Measurements from ENCODE around the gene GASK1A. TPM values are rescaled to one million over a fixed set of nuclear protein-coding genes. Genes with fewer than 3 reads are reported as not detected.

GASK1A gene
- total and polyA plus RNA-seq, 2 of the 4 experiments (the other 2 are of a cell fraction), result 0.18 to 0.19 TPM

- no peak overlapping the region for H3K9ac ChIP-seq (ENCODE audit: low read depth, low read length)
- H3K56ac ChIP-seq (ENCODE audit: extremely low read depth, insufficient read depth, low read length), result no peak overlapping the region
- H2BK120ac ChIP-seq (ENCODE audit: low read depth, low read length), result no peak overlapping the region
- POLR2A ChIA-PET (ENCODE audit: unreplicated experiment), result no interaction called here
- H3K27me3 ChIP-seq (ENCODE audit: control insufficient read depth, insufficient read depth, low read length), result no peaks in the 10 kb centered on the region; the same call in 1 of the 2 replicates
- no peak overlapping the region for H2BK5ac ChIP-seq (ENCODE audit: low read depth, low read length, poor library complexity, severe bottlenecking)
- H4K8ac ChIP-seq (ENCODE audit: low read depth in 2 of 2, low read length in 2 of 2), result no peak overlapping the region
- peaks cover 2% of the 10 kb centered on the region; the same call in 1 of the 2 replicates for H3K9me3 ChIP-seq (ENCODE audit: control insufficient read depth, insufficient read depth, low read length)
- no TSS peak for BruUV-seq (replicated peaks)
- 86% methylated on average over 7 of the region's 12 CpGs; no CpG with 5 or more reads in 1 of the 2 experiments for WGBS, 2 experiments (ENCODE audit: extremely low coverage in 2 of 2, insufficient read length in 1 of 2)
- no peak overlapping the region for H3K23ac ChIP-seq (ENCODE audit: low read depth, low read length)
- H3K9me1 ChIP-seq (ENCODE audit: insufficient read depth, low read length), result no peaks in the 10 kb centered on the region
- no peak overlapping the region for H3K14ac ChIP-seq (replicated peaks; ENCODE audit: low read depth, low read length)
- H4K20me1 ChIP-seq (ENCODE audit: insufficient read depth, low read length), result no peaks in the 10 kb centered on the region
- no peak overlapping the region for H4K5ac ChIP-seq (ENCODE audit: low read depth, low read length)
- no peaks in the 10 kb centered on the region for H3K4me1 ChIP-seq (ENCODE audit: control insufficient read depth, insufficient read depth, low read length)
- DNase-seq, result no peak
- no peak overlapping the region for H3K4me3 ChIP-seq (ENCODE audit: insufficient read depth, low read depth, low read length)
- no peaks in the 10 kb centered on the region for H3K36me3 ChIP-seq (ENCODE audit: control insufficient read depth, insufficient read depth, low read length)
- no peak for ATAC-seq (ENCODE audit: low read depth)
- H4K91ac ChIP-seq (ENCODE audit: insufficient read depth, low read depth, low read length), result no peak overlapping the region
- in situ Hi-C loops (cut with MboI; ENCODE audit: low sequenced_read_pairs) (no loop called here), intact Hi-C loops (cut with micrococcal nuclease) (no loop called here), dilution Hi-C loops (cut with HindIII; ENCODE audit: low sequenced_read_pairs, unreplicated experiment) (no loop called here)
- CTCF ChIA-PET, result no interaction called here
- no peak for TF ChIP-seq ELK1 (IDR thresholded peaks at IDR 0.05; ENCODE audit: borderline replicate concordance, low read depth, low read length)
- TF ChIP-seq FOS (IDR thresholded peaks at IDR 0.05; ENCODE audit: low read depth, low read length), result no peak
- no peak for TF ChIP-seq CHD1 (IDR thresholded peaks at IDR 0.05; ENCODE audit: low read depth, low read length)
- no peak for TF ChIP-seq BHLHE40 (IDR thresholded peaks at IDR 0.05; ENCODE audit: low read depth, low read length)
- no peak for TF ChIP-seq NFE2L2 (IDR thresholded peaks at IDR 0.05; ENCODE audit: low read depth, low read length)
- H3K4ac ChIP-seq (ENCODE audit: low read depth, low read length), result no peak overlapping the region
- no peak overlapping the region for H2AK5ac ChIP-seq (ENCODE audit: low read depth, low read length)
- H2BK15ac ChIP-seq (ENCODE audit: low read depth, low read length), result no peak overlapping the region
- H2BK20ac ChIP-seq (ENCODE audit: low read depth, low read length), result no peak overlapping the region
- H3K27ac ChIP-seq (ENCODE audit: insufficient read depth, low read length), result no peak overlapping the region
- H2AFZ ChIP-seq (replicated peaks; ENCODE audit: low read length, poor library complexity), result no peak overlapping the region
- no peaks in the 10 kb centered on the region for H3K79me1 ChIP-seq (ENCODE audit: low read depth in 1 of 2, low read length in 2 of 2)
- H3K18ac ChIP-seq (ENCODE audit: low read depth, low read length), result no peak overlapping the region
- no peak overlapping the region for H3K4me2 ChIP-seq (ENCODE audit: low read depth, low read length)
- H2AK9ac ChIP-seq (replicated peaks; ENCODE audit: low read depth, low read length, poor library complexity), result no peak overlapping the region
Measured at GRCh38 chr3:43053291-43053690, 74.2 kb downstream of the GASK1A start.

Measured in IMR-90 (cell line).